ENCODE measurements around the gene P2RX7.

- TF ChIP-seq CTCF (IDR thresholded peaks at IDR 0.05; ENCODE audit: poor library complexity): no peak
- TF ChIP-seq EZH2 (IDR thresholded peaks at IDR 0.05; ENCODE audit: borderline replicate concordance): no peak
- no peak for TF ChIP-seq EZH2phosphoT487 (IDR thresholded peaks at IDR 0.05; ENCODE audit: low read depth, severe bottlenecking, unreplicated experiment)
Measured at GRCh38 chr12:121113057-121113456, 19.6 kb upstream of the P2RX7 start.
